ENCODE results near the gene TMEM14C. TPM values are rescaled to one million over a fixed set of nuclear protein-coding genes. Genes with fewer than 3 reads are reported as not detected.

TMEM14C gene
- total RNA-seq, result 118 TPM
- polyA plus RNA-seq (ENCODE audit: insufficient read depth, low read depth, low replicate concordance), result 210 TPM
- long read RNA-seq, donor 1, transcript TMEM14C-201 (6 exons, 1,113 nt), result major isoform, 61 of 86 reads
- long read RNA-seq, donor 1, partial matches to known transcripts, result 22 of 86 reads
- long read RNA-seq, donor 1, other reads (novel, unspliced or antisense), result 0 of 86 reads
- long read RNA-seq, donor 2, transcript TMEM14C-201 (6 exons, 1,113 nt), result major isoform, 89 of 124 reads
- long read RNA-seq, donor 2, partial matches to known transcripts, result 29 of 124 reads
- long read RNA-seq, donor 2, other reads (novel, unspliced or antisense), result 0 of 124 reads
- long read RNA-seq, donor 3, transcript TMEM14C-201 (6 exons, 1,113 nt), result major isoform, 74 of 84 reads
- long read RNA-seq, donor 3, partial matches to known transcripts, result 5 of 84 reads
- long read RNA-seq, donor 3, other reads (novel, unspliced or antisense), result 0 of 84 reads
- long read RNA-seq, donor 4, transcript TMEM14C-201 (6 exons, 1,113 nt), result major isoform, 54 of 54 reads
- long read RNA-seq, donor 4, partial matches to known transcripts, result 0 of 54 reads
- long read RNA-seq, donor 4, other reads (novel, unspliced or antisense), result 0 of 54 reads
- long read RNA-seq, donor 5, transcript TMEM14C-201 (6 exons, 1,113 nt), result major isoform, 10 of 11 reads
- long read RNA-seq, donor 5, partial matches to known transcripts, result 0 of 11 reads
- long read RNA-seq, donor 5, other reads (novel, unspliced or antisense), result 0 of 11 reads
- long read RNA-seq, donor 6, transcript TMEM14C-201 (6 exons, 1,113 nt), result major isoform, 212 of 334 reads
- long read RNA-seq, donor 6, partial matches to known transcripts, result 101 of 334 reads
- long read RNA-seq, donor 6, other reads (novel, unspliced or antisense), result 14 of 334 reads
- long read RNA-seq, donor 7, transcript TMEM14C-201 (6 exons, 1,113 nt), result major isoform, 36 of 44 reads
- long read RNA-seq, donor 7, partial matches to known transcripts, result 3 of 44 reads
- long read RNA-seq, donor 7, other reads (novel, unspliced or antisense), result 2 of 44 reads
- long read RNA-seq, donor 8, transcript TMEM14C-201 (6 exons, 1,113 nt), result major isoform, 95 of 110 reads
- long read RNA-seq, donor 8, partial matches to known transcripts, result 5 of 110 reads
- long read RNA-seq, donor 8, other reads (novel, unspliced or antisense), result 6 of 110 reads
- long read RNA-seq, donor 9, transcript TMEM14C-201 (6 exons, 1,113 nt), result major isoform, 45 of 63 reads
- long read RNA-seq, donor 9, partial matches to known transcripts, result 12 of 63 reads
- long read RNA-seq, donor 9, other reads (novel, unspliced or antisense), result 0 of 63 reads
- long read RNA-seq, donor 10, transcript TMEM14C-201 (6 exons, 1,113 nt), result major isoform, 54 of 103 reads
- long read RNA-seq, donor 10, partial matches to known transcripts, result 45 of 103 reads
- long read RNA-seq, donor 10, other reads (novel, unspliced or antisense), result 0 of 103 reads

DNA sequence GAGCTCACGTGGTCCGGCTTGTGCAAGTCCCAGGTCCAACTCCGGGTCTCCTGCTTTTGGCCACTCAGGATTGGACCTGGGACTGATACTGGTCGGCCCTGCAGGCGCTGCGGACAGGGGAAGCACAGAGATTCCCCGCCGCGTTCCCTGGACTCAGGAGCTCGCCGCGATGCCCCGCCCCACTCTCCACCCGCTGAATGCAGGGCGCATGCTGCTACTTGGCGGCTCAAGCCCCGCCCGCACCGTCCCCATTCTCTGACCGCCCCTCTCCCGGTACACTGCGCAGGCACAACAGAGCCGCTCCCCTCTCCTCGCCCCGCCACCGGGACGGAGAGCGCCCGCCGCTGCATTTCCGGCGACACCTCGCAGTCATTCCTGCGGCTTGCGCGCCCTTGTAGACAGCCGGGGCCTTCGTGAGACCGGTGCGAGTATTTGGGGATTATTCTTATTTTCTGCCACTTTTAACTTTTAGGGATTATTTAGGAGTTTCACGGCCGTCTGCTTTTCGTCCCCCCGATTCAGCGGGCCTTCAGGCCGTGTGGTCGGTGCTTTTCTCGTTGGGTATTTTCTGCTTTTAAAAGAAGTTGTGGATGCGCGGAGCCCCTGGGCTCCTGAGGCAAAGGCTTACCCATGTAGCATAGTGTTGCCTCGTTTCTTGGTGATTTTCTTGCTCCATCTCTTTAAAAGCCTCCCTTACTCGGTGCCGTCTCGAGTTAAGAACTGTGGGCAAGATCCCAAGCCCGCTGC is at the start of gene TMEM14C:
TSS of gene TMEM14C (plus strand) at position 251 of the 747 bp plus-strand sequence. CDS start 1,544 bp downstream, outside the sequence.
- DNase-seq (peak; percentile 99 to 100 (median 99)), FAIRE-seq (no peak)
- Histone ChIP-seq H3K4me3 (ENCODE audit: low read length in 3 of 3) (peak within 1 kb of the TSS; percentile 91 to 96 (median 94)), H3K9ac (ENCODE audit: low read length in 3 of 3) (peak within 1 kb of the TSS; percentile 90 to 97 (median 93)), H3K36me3 (ENCODE audit: control insufficient read depth in 2 of 3, insufficient read depth in 3 of 3, low read length in 3 of 3) (peaks cover 0 to 18% (median 3%) of the 10 kb centered on the region in 3 donors), H3K4me1 (ENCODE audit: control insufficient read depth in 2 of 3, insufficient read depth in 2 of 3, low read depth in 1 of 3, low read length in 3 of 3) (peaks cover 0 to 17% (median 12%) of the 10 kb centered on the region in 3 donors), H3K27me3 (ENCODE audit: control insufficient read depth, insufficient read depth, low read length) (no peaks in the 10 kb centered on the region), H3K27ac (ENCODE audit: low read depth in 2 of 2, low read length in 2 of 2) (peak within 1 kb of the TSS; percentile 77 to 86), H3K9me3 (ENCODE audit: control insufficient read depth in 2 of 3, insufficient read depth in 1 of 3, low read length in 3 of 3) (no peaks in the 10 kb centered on the region)
- TF ChIP-seq, protein P1, sequence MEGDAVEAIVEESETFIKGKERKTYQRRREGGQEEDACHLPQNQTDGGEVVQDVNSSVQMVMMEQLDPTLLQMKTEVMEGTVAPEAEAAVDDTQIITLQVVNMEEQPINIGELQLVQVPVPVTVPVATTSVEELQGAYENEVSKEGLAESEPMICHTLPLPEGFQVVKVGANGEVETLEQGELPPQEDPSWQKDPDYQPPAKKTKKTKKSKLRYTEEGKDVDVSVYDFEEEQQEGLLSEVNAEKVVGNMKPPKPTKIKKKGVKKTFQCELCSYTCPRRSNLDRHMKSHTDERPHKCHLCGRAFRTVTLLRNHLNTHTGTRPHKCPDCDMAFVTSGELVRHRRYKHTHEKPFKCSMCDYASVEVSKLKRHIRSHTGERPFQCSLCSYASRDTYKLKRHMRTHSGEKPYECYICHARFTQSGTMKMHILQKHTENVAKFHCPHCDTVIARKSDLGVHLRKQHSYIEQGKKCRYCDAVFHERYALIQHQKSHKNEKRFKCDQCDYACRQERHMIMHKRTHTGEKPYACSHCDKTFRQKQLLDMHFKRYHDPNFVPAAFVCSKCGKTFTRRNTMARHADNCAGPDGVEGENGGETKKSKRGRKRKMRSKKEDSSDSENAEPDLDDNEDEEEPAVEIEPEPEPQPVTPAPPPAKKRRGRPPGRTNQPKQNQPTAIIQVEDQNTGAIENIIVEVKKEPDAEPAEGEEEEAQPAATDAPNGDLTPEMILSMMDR (IDR thresholded peaks at IDR 0.05; ENCODE audit: borderline replicate concordance, extremely low read depth, insufficient read depth), result peak; percentile 25
- intact Hi-C loops (cut with DNase I), result no loop called here

DNA sequence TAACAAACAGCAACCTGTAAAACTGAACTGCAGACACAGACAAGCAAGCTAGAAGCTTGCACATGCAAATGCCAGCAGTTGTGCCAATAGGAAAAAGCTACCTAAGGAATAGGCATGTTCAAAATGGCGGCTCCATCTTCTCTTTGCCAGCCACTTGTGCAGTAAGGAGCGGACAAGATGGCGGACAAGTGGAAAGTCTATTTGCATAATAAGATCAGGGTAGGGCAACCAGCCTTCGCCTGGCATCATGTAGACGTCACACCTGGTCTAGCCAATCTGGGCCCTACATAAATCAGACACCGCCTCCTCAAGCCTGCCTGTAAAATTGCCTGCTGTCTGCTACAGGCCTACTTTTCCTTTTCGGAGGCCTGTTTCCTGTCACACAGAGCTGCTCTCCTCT is 46.5 kb upstream of the TMEM14C start:
- Histone ChIP-seq H3K27me3 (ENCODE audit: control insufficient read depth, insufficient read depth, low read length) (no peaks in the 10 kb centered on the region), H3K9ac (ENCODE audit: low read length in 3 of 3) (no peak overlapping the region), H3K27ac (ENCODE audit: low read depth in 2 of 2, low read length in 2 of 2) (no peak overlapping the region), H3K36me3 (ENCODE audit: control insufficient read depth in 2 of 3, insufficient read depth in 3 of 3, low read length in 3 of 3) (no peaks in the 10 kb centered on the region), H3K4me1 (ENCODE audit: control insufficient read depth in 2 of 3, insufficient read depth in 2 of 3, low read depth in 1 of 3, low read length in 3 of 3) (no peaks in the 10 kb centered on the region), H3K4me3 (ENCODE audit: low read length in 3 of 3) (no peak overlapping the region), H3K9me3 (ENCODE audit: control insufficient read depth in 2 of 3, insufficient read depth in 1 of 3, low read length in 3 of 3) (no peaks in the 10 kb centered on the region)
- intact Hi-C loops (cut with DNase I), result no loop called here
- FAIRE-seq (no peak), DNase-seq (no peak)
- TF ChIP-seq, protein P1 (IDR thresholded peaks at IDR 0.05; ENCODE audit: borderline replicate concordance, extremely low read depth, insufficient read depth), result no peak

DNA sequence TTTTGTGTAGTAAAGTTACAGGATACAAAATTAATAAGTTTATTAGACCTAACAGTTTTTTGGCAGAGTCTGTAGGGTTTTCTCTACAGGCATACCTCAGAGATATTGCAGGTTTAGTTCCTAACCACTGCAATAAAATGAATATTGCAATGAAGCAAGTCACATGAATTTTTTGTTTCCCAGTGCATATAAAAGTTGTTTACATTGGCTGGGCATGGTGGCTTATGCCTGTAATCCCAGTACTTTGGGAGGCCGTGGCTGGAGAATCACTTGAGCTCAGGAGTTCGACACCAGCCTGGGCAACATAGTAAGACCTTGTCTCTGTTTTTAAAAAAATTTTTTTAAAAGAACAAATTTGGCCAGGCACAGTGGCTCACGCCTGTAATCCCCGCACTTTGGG is 44.4 kb upstream of the TMEM14C start:
- TF ChIP-seq, protein P1 (IDR thresholded peaks at IDR 0.05; ENCODE audit: borderline replicate concordance, extremely low read depth, insufficient read depth), result no peak
- Histone ChIP-seq H3K9ac (ENCODE audit: low read length in 3 of 3) (no peak overlapping the region), H3K4me1 (ENCODE audit: control insufficient read depth in 2 of 3, insufficient read depth in 2 of 3, low read depth in 1 of 3, low read length in 3 of 3) (no peaks in the 10 kb centered on the region), H3K27me3 (ENCODE audit: control insufficient read depth, insufficient read depth, low read length) (no peaks in the 10 kb centered on the region), H3K4me3 (ENCODE audit: low read length in 3 of 3) (no peak overlapping the region), H3K27ac (ENCODE audit: low read depth in 2 of 2, low read length in 2 of 2) (no peak overlapping the region), H3K9me3 (ENCODE audit: control insufficient read depth in 2 of 3, insufficient read depth in 1 of 3, low read length in 3 of 3) (no peaks in the 10 kb centered on the region), H3K36me3 (ENCODE audit: control insufficient read depth in 2 of 3, insufficient read depth in 3 of 3, low read length in 3 of 3) (no peaks in the 10 kb centered on the region)
- FAIRE-seq (no peak), DNase-seq (no peak)
- intact Hi-C loops (cut with DNase I), result no loop called here
